HG03103 (cell line): ENCODE measurements around the gene ATP4A.

Experiments
- ATAC-seq: cut with Tn5 transposase; IDR thresholded peaks from one replicate; pipeline ENCODE4 v1.9.1; 2021; ENCODE audit warnings: low read depth; ENCODE audit not compliant: unreplicated experiment

Gene ATP4A

DNA sequence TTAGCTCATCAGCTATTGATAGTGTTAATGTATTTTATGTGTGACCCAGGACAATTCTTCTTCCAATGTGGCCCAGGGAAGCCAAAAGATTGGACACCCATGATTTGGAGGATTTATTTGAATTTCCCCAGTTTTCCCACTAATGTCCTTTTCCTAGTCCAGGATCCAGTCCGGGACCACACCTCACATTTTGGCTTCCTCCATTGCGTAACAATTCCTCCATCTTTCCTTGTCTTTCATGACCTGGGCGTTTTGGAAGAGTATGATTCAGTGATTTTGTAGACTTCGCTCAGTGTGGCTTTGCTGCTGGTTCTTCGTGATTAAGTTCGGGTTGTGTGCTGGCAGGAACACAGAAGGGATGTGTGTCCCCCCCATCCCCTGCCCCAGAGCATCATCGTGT lies 3.3 kb upstream of the ATP4A start:
- ATAC-seq: no peak

DNA sequence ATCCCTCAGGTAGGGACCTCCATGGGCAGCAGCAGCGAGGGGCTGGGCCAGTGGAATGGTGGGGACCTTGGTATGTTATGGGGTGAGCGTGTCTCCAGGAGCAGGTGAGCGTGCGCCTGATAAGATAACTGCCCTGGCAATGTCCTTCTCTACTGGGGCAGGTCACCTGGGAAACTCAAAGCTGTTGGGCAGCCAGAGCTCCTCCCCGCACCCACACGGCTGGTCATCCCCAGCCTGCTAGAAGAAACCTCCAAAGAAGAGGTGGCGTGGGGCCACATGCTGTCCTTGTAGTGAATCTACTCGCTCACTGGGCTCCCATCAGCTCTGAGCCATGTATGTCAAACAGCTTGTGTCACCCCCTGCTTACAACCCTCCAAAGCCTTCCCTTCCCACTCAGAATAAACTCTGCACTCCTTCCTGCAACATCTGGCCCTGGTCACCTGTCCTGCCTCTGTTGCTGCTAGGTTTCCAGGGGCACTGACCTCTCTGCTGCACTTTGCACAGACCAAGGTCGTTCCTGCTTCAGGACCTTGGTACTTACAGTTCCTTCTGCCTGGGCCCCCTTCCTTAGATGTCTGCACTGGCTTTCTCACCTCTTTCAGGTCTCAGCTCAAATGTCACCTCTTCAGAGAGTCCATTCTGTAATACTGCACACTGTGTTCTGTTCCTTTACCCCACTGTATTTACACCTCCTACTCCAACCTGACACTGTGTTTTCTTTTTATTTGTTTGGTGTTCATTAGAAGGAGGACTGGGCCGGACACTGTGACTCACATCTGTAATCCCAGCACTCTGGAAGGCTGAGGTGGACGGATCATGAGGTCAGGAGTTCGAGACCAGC lies 1.8 kb upstream of the ATP4A start:
- no peak for ATAC-seq

DNA sequence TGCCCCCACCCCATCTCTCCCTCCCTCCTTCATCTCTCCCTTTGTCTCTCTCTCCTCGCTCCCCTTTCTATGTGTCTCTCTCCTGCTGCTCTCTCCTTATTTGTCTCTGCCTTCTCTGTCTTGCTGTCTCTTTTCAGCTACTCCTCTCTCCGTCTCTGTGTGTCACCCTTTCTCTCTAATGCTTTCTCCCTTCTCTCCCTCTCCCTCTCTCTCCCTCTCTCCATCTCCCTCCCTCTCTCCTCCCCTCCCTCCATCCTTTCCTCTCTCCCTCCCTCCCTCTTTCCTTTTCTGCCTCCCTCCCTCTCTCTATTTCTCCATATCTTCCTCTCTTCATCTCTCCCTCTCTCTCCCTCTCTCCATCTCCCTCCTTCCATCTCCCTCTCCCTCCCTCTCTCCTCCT lies 682 bp downstream of the ATP4A start:
- no peak for ATAC-seq

DNA sequence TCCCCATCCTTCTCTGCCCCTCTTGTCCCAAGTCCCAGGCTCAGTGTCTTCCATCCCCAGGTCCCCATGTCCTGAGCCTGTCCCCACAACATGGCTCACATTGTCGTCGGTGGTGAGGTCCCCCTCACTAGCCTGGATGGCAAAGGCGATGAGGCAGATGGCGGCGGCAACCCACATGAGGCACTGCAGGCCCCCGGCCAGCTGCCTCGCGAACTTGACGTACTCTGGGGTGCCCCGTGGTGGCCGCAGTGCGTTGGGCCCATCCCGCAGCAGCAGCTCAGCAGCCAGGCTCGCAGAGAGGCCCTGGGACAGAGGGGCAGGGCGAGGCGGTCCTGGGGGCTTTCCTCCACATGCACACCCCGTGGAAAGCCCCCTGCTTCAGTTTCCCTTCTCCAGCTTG lies 1.1 kb downstream of the ATP4A start:
- ATAC-seq: no peak

DNA sequence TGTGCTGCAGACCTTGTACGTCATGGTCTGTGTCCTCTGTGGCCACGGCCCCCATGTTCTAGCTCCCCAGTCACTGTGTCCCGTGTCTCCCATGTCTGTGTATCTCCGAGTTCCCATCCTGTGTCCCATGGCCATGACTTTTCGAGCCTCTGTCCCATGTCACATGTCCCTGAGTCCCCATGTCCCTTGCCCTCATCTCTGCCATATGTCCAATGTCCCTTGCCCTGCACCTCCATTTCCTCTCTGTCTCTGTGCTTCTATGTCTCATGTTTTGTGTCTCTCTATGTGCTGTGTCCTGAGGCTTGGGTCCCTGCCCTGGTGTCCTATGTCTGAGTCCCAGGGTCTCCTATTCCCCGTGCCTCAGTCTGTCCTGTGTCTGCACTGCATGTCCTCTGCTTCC lies 2.0 kb downstream of the ATP4A start:
- ATAC-seq: no peak

DNA sequence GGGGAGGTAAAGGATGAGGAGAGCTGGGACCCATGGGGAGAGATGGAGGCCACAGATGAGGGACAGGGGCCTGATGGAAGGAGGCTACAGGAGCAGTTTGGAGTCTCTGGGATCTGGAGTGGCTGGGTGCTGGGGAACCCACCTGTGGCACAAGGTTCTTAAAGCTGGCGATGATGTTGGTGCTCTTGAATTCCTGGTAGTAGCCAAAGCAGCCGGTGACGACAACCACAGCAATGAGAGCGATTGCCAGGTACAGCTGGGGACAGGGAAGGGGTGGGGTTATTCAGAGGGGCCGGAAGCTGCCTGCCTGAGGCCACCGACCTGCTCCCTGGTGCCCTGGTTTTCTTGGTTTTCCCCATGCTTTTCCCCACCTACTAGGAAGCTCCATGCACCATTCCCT lies 2.8 kb downstream of the ATP4A start:
- ATAC-seq: no peak

DNA sequence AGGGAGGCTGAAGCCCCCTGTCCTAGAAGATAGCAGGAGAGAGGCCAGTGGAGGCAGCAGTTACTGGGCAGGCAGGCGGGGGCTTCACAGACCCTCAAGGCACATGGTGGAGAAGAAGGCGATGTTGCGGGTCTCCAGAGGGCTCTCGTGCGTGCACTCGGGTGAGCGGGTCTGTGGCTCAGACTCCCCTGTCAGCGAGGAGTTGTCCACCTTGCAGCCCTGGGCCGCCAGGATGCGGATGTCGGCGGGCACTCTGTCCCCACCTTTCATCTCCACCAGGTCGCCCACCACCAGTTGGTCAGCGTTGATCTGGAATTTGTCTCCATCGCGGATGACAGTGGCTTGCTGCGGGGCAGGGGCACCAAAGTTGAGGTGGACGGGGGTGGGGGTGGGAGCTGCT lies 3.2 kb downstream of the ATP4A start:
- ATAC-seq: no peak

DNA sequence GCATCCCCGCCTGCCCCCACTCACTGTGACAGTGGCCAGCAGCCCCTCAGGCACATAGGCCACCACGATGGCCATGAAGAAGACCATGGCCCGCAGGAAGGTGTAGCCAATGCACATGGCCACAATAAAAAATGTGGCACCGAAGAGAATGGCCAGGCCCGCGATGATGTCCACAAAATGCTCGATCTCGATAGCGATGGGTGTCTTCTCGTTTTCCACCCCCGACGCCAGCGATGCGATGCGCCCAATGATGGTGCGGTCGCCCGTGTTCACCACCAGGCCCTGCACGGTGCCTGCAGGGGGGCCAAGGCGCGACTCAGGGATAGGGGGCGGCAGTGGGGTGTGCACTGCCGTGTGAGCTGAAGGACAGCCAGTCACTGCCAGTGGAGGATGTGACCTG lies 3.7 kb downstream of the ATP4A start:
- no peak for ATAC-seq

DNA sequence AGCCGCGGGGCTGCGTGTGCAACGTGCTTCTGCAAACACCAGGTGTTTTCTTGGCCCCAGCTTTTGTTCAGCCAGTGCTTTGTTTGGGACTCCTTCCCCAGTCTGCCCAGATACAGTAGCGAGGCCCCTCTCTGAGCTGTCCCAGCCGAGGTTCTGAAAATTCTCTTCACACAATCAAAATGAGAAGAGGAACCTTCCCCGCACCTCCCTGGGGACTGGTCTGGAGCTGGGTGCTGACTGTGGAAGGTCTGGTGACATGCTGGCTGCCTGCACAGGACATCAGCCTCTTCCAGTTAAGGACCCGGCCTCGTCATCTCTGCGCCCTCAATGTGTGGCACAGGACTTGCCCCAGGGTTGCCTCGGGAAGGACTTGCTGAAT lies 4.2 kb downstream of the ATP4A start:
- ATAC-seq: no peak

DNA sequence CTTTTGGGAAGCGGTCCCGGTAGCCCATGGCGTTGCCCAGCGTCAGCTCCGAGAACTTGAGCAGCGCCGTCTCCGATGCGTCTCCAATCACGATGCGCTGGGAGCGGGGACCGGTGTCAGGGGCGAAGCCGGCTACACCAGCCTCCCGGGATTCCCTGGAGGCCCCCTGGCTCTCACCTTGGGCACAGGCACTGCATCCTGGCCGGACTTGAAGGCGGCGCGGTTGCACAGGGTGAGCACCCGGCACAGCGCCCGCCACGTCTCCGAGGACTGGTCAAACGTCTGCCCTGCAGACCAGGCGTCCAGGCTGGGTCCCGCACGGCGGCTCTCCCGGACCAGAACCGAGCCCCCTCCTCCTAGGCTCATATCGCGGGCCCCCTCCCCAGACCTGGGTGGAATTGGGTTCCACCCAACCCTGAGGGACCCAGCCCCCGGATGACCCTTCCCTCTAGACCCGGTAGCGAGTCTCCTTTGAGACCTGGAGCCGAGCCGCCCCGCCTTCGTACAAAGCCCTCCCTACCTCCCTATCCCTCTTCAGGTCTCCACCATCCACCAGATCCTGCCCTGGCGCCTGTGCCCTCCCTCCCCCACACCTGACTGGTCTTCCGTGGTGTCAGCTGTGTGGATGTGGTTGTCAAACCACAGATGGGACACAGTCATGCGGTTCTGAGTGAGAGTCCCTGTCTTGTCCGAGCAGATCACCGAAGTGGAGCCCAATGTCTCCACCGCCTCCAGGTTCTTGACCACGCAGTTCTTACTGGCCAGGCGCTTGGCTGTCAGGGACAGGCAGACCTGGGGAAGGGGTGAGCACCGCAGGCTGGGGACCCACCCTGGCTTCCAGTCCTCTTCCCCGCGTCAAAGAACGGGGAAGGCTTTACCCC lies 4.8 kb downstream of the ATP4A start:
- no peak for ATAC-seq

DNA sequence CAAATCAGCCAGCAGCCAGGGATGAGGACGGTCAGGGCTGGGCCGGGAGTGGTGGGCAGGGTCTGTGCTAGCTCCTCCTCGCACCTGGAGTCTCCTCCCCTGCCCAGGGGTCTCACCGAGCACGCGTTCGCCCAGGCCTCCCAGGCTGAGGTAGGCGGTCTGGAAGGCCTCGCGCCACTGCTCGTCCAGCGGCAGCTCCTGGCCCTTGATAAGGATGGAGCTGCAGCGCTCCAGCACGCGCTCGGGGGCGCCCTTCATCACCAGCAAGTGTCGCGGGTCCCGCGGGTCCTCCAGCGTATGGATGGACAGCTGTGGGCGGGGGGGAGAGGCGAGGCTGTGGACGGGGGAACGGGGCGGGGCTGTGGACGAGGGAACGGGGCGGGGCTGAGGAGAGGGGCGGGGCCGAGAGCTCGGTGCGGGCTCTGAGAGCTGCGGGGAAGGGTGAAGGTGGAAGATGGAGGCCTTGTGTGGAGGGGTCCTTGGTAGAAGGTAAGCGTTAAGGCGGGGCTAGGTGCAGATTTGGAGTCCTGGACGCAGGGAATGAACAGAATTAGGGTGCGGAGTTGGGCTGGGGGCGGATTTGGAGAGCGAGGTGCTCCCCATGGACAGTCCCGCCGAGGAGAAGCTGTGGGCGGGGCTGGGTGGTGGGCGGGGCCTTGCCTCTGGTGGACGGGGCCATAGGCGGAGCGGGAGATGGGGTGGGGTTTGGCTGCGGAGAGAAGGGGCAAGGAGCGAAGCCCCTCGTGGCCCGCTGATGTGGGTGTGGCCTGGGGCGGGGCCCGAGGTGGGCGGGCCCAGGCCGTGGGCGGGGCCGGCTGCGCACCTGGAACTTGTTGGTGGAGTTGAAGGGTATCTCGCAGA lies 5.7 kb downstream of the ATP4A start:
- no peak for ATAC-seq

DNA sequence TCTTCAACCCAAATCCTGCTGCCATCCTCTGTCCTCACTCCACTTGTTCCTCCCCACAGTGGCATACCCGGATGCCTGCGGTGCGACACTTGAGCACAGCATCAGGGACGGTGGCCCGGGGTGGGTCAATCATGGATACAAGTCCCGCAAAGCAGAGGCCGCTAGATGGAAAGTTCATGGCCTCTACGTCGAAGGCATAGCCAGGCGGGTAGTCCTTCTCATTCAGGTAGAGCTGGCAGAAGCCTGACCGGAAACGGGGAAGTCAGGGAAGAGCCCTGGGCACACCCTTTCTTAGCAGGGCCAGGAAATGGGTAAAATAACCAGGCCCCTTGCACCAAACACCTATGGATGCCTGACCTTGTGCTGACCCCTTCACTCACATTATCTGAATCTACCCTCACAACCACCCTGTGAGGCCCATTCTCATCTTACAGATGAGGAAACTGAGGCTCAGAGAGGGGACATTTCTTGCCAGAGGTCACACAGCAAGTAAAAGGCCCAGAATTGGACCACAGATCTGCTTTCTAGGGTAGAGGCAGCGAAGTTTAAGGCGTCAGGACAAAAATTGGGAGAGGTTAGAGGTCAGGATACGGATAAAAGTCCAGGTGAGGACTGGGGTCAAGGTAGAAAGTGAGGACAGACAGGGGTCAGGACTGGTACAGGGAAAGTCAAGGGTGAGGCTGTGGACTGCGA lies 6.5 kb downstream of the ATP4A start:
- no peak for ATAC-seq

DNA sequence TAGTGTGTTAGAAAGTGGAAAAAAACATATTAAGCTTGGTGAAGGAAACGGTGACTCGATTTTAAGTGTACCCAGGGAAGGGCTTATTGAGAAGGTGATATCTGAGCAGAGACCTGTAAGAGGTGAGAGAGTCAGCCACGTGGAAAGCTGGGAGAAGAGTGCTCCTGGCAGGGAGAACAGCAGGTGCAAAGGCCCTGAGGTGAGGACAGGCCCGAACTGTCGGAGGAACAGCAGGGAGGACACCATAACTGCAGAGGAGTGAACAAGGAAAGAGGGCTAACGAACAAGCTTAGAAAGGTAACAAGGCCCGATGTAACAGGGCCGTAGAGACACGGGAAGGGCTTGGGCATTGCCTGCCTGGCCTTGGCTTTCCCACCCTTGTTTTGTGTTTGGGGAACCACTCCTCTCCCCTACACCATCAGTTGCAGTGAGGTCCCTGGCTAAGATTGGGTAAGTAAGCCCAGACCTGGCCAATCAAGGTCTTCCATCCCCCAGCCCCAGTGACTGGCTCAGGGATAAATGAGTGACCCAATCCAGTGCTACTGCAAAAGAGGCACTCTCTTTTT lies 7.3 kb downstream of the ATP4A start:
- ATAC-seq: no peak

DNA sequence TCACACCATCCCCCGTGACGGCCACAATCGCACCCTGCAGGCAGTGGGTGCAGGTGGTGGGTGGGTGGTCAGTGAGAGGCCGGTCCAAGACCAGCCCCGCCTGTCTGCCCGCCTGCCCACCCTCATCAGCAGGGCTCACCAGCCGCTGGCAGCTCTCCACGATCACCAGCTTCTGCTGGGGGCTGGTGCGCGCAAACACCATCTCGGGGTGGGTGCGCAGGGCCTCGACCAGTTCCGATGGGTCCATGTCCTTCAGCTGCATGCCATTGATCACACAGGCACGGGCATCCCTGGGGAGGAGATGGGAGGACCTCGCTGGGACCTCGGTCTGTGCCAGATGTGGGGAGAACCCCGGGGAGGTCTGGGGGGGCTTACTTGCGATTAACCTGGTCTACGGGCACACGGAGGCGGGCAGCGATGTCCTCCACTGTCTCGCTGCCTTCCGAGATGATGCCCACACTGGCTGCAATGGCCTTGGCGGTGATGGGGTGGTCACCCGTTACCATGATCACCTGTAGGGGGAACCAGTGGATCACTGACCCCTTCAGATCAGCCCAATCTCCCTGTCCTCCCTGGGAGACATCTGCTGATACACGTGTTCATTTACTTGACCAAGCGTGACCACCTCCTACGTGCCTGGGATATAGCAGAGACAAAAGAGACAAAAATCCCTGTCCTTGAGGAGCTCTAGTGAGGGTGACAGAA lies 8.0 kb downstream of the ATP4A start:
- ATAC-seq: no peak

DNA sequence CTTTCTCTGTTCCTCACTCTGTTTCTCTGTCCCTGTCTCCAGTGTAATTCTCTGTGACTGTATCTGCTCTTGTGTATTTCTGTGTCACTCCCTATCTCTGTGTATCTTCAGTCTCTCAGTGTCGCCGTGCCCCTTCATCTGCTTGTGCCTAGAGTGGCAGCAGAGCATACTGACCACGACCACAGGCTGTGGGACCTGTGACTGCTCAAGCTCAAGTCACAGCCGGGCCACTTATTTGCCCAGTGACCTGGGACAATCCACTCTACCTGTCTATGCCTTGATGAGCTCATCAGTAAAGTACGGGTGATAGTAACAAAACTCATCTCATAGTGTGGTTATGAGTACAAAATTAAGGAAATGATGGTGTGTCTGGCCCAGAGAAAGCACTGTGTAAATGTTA lies 9.4 kb downstream of the ATP4A start:
- no peak for ATAC-seq

DNA sequence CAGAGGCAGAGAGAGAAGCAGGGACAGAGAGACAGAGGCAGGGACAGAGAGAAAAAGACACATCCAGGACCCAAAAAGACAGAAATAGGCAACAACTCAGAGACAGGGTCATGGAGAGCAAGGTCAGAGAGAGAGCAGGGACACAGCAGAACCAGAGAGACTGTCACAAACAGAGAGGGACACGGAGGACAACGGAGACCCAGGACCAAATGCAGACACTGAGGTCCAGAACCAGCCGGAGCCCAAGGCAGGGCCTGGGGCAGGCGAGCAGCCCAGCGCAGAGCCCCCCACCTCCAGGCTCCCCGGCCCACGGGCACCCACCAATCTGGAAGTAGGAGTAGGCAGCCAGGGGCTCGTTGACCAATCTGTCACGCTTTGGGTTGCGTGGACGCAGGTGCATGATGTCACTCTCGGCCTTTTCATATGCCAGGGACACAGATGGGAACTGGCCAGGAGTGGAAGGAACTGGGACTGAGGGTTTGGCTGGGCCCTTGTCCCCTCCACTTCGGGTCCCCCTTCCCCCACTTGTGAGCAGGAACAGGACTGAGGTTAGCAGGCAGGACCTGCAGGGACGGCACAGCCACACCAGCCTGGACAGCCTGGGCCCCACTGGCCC lies 10.0 kb downstream of the ATP4A start:
- no peak for ATAC-seq

DNA sequence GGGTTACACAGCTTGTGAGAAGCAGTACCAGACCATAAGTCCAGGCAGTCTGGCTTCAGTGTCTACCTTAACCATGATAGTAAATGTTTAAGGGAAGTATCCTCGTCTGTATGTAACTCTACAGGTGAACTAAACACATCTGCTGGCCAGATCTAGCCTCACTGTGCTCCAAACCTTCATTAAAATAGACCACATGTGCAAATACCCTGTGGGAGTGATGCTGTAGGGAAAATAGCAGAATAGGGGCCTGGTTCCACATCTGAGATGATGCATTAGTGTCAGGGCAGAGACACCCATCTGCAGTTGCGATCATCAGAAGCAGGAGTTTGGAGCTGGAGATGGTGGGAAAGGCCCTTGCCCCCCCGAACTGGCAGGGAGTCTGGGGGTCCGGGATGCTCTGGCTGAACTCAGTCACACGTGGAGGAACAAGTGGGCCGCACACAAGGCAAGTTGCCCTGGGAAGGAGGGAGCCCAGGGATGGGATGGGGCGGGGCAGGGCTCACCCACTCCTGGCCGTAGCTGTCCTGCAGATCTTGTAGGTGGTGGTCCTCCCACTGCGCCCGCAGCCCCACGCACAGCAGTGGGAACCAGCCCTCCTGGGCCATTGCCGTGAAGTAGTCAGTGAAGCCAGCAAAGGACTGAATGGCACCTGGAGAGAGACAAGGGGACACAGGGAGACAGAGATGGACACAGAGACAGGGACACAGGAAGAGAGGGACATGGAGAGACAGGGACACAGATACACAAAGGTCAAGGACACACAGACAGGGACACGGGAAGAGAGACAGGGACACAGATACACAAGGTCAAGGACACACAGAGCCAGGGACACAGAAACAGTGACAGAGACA lies 10.7 kb downstream of the ATP4A start:
- ATAC-seq: no peak
